Breast epithelium (tissue), 3 donors: ENCODE measurements around the gene ADRA2B.

Experiments
- POLR2A ChIP-seq: fragments of 450-650 bp; IDR thresholded peaks from one replicate; pipeline ENCODE4 v1.6.1; 2016; ENCODE audit warnings: antibody characterized with exemption, mild to moderate bottlenecking, moderate library complexity
- POLR2AphosphoS5 ChIP-seq, 3 donors: sonication (generic); formaldehyde crosslinking; IDR thresholded peaks; one replicate each; pipeline ENCODE4 v1.6.1; 2017; ENCODE audit warnings: antibody characterized with exemption in 3 of 3
- TF ChIP-seq, protein P1 (sequence below), 3 donors: fragments of 450-650 bp; IDR thresholded peaks; one replicate each; pipeline ENCODE4 v1.5.1; 2016 to 2017; ENCODE audit warnings: antibody characterized with exemption in 3 of 3, mild to moderate bottlenecking in 3 of 3, moderate library complexity in 3 of 3

DNA sequence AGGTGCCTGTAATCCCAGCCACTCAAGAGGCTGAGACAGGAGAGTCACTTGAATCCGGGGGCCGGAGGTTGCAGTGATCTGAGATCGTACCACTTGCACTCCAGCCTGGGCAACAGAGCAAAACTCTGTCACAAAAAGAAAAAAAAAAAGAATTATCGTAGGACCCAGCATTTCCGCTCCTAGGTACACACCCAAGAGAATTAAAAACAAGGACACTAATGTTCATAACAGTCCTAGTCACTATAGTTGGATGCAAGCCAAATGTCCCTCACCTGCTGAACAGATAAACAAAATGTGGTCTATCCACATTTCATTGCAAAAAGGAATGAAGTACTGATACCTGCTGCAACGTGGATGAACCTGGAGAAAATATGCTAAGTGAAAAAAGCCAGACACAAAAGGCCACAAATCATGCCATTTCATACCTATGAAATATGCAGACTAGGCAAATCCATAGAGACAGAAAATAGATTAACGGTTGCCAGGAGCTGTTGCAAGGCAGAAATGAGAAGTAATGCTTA lies 21.2 kb downstream of the ADRA2B start:
- TF ChIP-seq, protein P1, sequence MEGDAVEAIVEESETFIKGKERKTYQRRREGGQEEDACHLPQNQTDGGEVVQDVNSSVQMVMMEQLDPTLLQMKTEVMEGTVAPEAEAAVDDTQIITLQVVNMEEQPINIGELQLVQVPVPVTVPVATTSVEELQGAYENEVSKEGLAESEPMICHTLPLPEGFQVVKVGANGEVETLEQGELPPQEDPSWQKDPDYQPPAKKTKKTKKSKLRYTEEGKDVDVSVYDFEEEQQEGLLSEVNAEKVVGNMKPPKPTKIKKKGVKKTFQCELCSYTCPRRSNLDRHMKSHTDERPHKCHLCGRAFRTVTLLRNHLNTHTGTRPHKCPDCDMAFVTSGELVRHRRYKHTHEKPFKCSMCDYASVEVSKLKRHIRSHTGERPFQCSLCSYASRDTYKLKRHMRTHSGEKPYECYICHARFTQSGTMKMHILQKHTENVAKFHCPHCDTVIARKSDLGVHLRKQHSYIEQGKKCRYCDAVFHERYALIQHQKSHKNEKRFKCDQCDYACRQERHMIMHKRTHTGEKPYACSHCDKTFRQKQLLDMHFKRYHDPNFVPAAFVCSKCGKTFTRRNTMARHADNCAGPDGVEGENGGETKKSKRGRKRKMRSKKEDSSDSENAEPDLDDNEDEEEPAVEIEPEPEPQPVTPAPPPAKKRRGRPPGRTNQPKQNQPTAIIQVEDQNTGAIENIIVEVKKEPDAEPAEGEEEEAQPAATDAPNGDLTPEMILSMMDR (IDR thresholded peaks at IDR 0.05), result no peak
- TF ChIP-seq POLR2A, result no peak
- no peak for TF ChIP-seq POLR2AphosphoS5 (IDR thresholded peaks at IDR 0.05)
